ENCODE data around the gene STAC2.

The STAC2 gene

GRCh38 chr17:39209317-39210092, 16.2 kb downstream of the STAC2 start:
- peak; percentile 59 for DNase-seq

DNA sequence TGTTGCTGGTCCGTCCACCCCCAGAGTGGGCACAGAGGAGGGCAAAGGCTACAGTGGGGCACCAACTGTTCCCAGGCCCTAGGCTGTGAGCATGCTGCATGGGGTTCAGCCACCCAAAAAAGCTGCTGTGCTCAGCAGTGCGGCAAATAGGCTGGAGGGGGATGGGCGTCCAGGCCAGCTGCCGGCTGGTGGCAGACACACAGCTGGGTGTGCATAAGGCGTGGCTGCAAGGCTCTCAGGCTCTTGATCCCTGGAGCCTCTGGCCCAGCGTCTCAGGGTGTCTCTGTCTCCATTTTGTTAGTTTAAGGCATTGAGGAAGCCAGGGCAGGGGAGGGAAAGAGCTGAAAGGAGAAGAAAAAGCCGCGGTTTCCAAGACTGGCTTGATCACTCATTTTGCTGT, 16.9 kb downstream of the STAC2 start:
- DNase-seq: peak; percentile 70

DNA sequence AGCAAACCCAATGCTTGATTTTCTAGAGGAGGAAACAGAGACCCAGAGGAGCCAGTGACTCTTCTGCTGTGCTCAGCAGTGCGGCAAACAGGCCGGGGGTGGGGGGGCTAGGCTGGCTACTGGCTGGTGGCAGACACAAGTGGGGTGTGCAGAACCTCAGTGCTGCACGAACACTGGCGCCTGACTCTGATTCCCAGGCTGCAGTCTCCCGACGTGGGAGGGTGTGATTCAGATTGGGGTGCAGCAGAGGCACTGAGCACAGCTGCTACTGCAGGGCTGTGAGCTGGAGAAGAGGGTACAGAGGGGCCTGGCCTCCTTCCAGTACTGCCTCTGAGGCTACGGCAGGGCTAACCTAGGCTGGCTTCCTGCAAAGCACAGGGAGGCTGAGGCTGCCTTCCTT, 17.6 kb downstream of the STAC2 start:
- no peak for DNase-seq

DNA sequence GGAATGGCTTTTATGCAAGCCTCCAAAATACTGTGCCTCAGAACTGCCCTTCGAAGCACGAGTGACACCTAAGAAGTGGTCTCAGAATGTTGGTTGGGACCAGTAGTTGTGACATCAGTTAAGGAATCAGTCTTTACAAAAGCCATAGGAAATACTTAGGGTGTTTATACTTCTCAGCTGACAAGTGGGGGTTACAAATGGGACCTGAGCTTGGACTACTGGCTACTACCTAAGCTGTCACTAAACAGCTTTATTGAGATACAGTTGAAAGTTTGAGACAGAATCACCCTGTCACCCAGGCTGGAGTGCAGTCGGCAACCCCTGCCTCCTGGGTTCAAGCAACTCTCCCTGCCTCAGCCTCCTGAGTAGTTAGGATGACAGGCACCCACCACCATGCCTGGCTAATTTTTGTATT, 20.6 kb downstream of the STAC2 start:
- peak; percentile 44 for DNase-seq

GRCh38 chr17:39204245-39204644, 21.5 kb downstream of the STAC2 start:
- no peak for DNase-seq

DNA sequence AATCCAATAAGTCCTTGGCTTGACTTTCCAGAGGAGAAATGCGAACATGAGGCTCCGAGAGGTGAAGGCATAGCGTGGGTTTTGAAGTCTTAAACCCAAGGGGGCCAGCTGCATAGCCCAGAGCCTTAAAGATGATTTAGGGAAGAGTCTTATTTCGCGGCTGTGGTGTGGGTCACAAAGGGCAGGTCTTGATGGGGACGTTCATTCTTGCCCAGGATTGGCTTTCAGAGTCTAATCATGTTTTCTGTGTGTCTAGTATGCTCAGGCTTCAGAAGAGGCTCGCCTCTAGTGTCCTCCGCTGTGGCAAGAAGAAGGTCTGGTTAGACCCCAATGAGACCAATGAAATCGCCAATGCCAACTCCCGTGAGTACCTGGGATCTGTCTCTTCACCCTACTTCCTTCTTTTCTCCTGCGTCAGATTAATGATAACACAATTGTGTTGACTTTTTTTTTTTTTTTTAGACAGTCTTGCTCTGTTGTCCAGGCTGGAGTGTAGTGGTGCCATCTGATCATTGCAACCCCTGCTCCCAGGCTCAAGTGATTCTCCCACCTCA, 24.7 kb downstream of the STAC2 start:
- DNase-seq: peak; percentile 26

DNA sequence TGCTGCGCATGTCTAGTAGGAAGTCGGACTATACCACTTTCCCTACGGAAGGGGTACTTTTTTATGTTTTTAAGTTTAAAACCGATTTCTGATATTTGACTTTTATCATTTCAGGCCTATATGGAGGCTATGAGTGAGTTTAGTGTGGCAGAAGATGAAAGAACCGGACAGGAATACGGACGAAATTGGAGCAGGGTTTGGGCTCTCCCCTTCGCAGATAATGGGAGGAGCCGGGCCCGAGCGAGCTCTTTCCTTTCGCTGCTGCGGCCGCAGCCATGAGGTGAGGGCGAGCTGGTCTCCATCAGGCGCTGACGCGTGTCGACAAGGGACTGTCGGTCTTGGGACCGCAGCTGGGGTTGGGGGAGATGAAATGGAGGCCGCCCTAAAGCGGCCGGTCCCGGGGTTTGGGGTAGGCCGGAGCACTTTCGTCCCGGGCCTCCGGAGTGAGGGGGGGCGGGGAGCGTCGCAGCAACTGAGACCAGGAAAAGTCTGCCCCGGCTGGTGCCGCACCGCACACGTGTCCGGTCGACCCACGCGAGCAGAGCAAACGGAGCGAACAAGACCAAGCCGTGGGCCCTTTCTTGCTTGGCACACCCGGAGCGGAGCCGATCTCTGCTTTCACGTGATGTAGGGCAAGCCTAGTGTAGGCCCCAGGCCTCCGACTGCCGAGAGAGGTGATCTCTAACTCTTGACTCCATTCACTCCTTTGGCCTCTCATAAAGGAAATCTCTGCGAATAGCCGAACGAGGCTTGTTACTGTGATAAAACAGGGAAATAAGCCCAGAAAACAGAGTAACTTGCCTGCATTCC, 25.5 kb downstream of the STAC2 start, which contains the start of gene RPL19:
Gene RPL19, plus strand, starts transcription at position 214 of the 810 bp plus-strand sequence. Its CDS starts 62 bp downstream, at position 276.
- DNase-seq: peak; percentile 89

- DNase-seq: peak; percentile 95
Observed at GRCh38 chr17:39199820-39200069, 26.0 kb downstream of the STAC2 start.

DNA sequence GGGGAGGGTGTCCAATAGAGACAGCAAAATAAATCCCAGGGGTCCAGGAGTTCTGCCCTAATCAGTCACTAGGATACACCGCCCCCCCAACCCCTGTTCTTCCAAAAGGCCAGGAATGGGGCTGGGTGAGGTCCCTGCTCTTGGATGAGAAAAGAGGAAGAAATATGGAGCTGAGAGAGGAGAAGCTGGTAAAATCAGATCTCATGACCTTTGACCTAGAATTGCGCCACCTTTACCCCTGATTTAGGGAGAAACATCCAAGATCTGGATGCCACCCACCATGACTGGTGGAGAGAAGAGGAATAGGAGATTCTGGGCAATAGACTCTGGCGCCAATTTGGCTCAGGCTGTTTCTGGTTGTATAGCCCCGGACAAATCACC, 27.6 kb downstream of the STAC2 start:
- no peak for DNase-seq

DNA sequence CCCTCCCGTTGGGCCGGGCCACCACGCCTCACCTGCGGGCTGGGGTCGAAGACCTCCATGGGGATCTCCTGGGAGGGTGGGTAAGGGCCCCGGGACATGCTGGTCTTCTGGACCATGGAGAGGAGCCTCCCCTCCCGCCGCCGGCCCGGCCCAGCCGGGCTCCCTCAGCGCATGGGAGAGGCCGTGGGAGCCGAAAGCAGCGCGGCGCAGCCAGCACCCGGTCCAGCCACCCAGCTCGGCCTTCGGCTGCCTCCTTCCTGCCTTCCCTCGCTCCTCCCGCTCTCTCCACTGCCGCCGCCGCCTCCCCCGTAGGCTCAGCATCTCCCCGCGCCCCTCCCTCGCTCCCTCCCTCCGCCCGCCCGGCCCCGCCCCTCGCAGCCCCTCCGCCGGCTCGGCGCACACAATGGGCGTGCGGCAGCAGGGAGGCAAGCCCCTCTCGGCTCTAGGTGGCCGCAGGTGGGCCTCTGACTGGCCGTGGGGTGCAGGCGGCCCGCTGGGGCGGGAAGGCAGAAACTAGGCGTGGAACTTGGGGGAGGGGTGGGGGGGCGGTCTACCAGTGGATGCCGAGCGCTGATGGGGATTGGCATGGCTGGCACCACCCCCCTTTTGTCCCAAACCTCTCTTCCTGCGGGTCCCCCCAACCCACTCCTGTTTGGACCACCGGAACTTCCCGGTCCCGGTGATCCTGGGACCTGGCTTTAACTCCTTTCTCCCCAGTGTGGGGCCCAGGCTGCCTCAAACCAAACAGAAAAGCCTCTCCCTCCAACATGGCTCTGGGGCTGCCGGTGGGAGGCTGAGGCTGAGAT, 28.2 kb downstream of the STAC2 start, which contains the start of gene CACNB1:
Gene CACNB1, minus strand, starts transcription at position 290 of the 806 bp plus-strand sequence. Its CDS starts 174 bp downstream, at position 116.
- DNase-seq: peak; percentile 85

DNA sequence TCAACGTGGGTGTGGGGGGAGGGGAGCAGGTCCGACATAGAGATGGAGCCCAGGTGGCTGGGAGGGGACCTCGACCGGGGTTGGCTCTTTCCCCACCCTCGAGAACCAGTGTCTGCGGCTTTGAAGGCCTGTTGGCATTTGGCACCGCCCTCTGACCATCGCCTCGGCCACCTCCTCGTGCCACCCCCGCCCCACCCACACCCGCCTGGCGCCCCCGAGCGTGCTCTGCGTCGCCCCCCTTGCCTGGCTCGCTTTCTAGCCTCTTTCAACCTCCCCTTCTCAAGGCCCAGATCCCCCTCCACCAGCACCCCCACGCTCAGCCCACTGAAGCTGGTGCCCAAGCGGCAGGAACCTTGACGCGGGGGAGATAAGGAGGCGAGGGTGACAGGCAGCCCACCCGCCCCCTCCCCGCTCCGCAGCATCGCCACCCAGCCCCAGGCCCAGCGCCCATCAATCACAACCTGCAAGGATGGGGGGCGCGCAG, 28.9 kb downstream of the STAC2 start:
- DNase-seq: peak; percentile 51

DNA sequence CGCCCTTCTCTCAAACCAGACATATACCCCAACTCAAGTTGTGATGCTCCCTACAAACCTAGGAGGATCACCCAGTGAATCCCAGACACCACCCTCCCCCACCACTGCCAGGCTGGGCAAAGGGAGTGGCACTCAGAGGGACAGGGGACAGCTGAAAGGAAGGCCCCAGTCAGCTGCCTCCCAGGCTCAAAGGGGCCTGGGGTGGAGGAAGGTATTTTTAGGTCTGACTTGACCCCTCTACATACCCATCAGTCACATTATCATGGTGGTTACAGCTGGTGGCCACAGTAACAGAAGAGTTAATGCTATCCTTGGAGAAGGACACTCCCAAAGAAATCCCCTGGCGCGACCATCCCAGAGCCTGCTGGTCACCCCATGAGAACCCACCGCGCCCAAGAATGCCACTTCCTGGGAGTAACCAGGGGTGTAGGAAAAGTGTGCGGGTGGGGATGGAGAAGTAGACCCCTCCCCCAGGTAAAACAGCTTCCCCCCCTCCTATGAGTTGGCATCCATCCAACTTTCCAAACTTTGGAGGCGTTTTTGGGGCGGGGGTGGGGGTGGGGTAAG, 29.4 kb downstream of the STAC2 start:
- DNase-seq: no peak

DNA sequence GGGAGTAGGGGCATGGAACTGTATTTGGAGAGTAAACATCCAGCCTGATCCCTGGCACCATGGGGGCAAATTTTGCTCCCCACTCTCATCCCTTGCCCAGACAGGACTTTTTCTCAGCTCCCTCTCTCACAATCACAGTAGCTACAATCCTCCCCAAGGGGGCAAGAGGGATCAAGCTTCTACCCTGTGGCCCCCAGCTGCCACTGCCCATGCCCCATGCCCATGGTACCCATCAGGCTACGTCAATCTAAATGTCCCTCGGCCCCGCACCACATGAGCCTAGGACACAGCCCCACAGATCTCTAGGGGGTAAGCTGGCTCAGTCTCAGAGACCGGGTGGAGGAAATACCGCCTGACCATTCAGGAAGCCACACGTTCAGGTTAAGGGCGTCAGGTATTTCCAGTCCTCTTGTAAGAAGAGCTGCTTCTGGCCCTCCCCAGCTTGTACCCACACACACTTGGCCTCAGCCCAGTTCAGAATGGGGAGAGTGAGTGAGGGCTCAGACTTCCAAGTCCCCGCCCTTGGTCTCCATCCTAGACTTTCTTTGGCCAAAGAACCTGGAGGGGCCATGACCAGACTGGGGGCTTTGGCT, 30.1 kb downstream of the STAC2 start:
- DNase-seq: no peak

GRCh38 chr17:39194985-39195524, 30.7 kb downstream of the STAC2 start:
- no peak for DNase-seq

- no peak for DNase-seq
Observed at GRCh38 chr17:39194089-39194984, 31.4 kb downstream of the STAC2 start.

GRCh38 chr17:39193346-39193745, 32.4 kb downstream of the STAC2 start:
- no peak for DNase-seq

DNA sequence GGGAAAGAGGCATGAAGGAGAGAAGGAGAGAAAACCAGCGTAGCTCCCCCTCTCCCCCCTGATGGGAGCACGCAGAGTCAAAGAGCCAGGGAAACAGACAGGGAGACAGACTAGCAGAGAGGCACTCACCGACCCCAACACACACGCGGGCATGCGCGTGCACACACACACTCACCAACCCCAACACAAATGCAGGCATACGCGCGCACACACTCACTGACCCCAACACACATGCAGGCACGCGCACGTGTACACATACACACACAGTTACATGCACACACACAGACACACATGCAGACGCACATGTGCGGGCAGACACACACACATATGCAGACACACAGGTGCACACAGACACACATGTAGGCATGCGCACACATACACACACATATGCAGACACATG, 32.8 kb downstream of the STAC2 start:
- DNase-seq: no peak

DNA sequence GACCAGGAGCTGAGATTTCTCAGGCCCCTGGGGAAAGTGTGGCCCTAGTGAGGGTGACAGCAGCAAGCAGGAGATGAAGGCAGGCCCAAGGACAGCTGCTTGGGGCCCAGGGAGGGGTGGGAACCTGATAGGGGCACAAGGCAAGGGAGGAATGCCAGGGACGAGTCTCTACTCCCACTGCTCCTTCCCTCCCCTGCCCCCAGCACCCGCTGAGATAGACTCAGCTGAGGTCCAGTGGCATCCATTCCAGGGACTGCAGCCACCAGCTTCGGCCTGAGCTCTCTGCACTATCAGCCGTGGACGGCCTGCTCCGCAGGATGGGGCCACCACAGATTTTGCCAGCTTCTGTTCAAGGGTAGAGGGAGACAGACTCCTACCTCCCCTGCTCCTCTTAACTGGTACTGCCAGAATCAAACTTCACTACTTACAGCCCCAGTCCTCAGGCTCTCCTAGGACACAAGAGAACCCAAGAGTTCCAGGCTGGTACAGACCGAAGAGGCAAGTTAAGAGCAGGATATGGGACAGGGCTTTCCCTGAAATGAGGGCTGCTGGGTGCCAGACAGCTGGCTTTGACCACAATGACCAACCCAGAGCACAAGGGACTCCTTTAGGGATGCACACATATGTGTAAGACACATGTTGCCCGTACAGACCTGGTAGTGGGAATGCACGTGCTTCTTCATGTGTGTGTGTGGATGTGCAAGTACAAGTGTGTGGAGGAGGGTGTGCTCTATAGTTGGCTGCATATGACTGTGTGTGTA, 33.8 kb downstream of the STAC2 start:
- no peak for DNase-seq

DNA sequence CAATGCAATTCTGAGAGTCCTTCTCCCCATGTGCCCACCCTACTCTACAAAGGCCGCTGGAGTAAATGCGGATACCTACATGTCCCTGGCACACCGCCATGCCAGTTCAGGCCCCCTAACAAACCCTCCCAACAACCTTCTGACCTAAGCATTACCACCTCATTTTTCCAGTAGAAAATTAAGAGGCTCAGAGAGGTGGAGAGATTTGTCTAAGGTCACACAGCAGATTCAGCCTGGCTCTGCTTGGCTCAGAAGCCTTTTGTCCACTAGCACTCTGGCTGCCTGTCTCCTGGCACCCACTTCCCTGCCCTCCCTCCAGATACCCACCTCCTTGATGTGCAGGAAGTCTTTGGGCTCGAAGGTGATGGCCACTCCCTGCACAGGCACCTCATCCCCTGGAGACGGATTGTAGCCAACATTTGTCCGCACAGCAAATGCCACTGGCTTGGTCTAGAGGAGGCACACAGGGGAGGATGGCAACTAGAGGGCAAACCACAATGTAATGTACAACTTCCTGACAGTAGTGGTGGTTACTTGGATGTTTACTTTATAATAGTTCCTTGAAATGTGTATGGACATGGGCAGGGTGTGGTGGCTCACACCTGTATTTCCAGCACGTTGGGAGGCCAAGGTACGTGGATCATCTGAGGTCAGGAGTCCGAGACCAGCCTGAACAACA, 38.5 kb downstream of the STAC2 start:
- DNase-seq: no peak

Data from DMS53 (cell line).